ENCODE results near the gene KCNJ16. TPM values are rescaled to one million over a fixed set of nuclear protein-coding genes. Genes with fewer than 3 reads are reported as not detected.

The KCNJ16 gene
- total RNA-seq, 2 experiments from 2014 or later: not detected

GRCh38 chr17:70159980-70160379 is 85.0 kb downstream of the KCNJ16 start:
- H3K9me3 Mint-ChIP-seq: no peaks in the 10 kb centered on the region
- POLR2A ChIA-PET: no interaction called here
- DNase-seq: no peak
- no peaks in the 10 kb centered on the region for H3K4me1 Mint-ChIP-seq
- H3K36me3 Mint-ChIP-seq (ENCODE audit: low read depth): no peaks in the 10 kb centered on the region
- no peak overlapping the region for H3K4me3 Mint-ChIP-seq
- peaks cover 13% of the 10 kb centered on the region for H3K27me3 Mint-ChIP-seq
- H3K27ac Mint-ChIP-seq: no peak overlapping the region
- CTCF ChIA-PET: no interaction called here

GRCh38 chr17:70161519-70161918 is 86.5 kb downstream of the KCNJ16 start:
- no peak overlapping the region for H3K4me3 Mint-ChIP-seq
- POLR2A ChIA-PET: interaction anchor here (0.7 kb wide), 1 partner anchor 701 kb away, joined by 6 read pairs; no protein-coding TSS in a partner anchor
- no peaks in the 10 kb centered on the region for H3K4me1 Mint-ChIP-seq
- CTCF ChIA-PET: no interaction called here
- H3K27ac Mint-ChIP-seq: no peak overlapping the region
- peaks cover 21% of the 10 kb centered on the region for H3K27me3 Mint-ChIP-seq
- no peak for DNase-seq
- no peaks in the 10 kb centered on the region for H3K9me3 Mint-ChIP-seq
- H3K36me3 Mint-ChIP-seq (ENCODE audit: low read depth): no peaks in the 10 kb centered on the region

- ChIA-PET POLR2A (no interaction called here), CTCF (interaction anchor here (0.6 kb wide), 1 partner anchor 10 kb away, joined by 4 read pairs; no protein-coding TSS in a partner anchor)
- peaks cover 46% of the 10 kb centered on the region for H3K27me3 Mint-ChIP-seq
- no peak for DNase-seq
- peaks cover 14% of the 10 kb centered on the region for H3K4me1 Mint-ChIP-seq
- H3K27ac Mint-ChIP-seq: no peak overlapping the region
- H3K4me3 Mint-ChIP-seq: no peak overlapping the region
- H3K36me3 Mint-ChIP-seq (ENCODE audit: low read depth): no peaks in the 10 kb centered on the region
- H3K9me3 Mint-ChIP-seq: no peaks in the 10 kb centered on the region
These were observed 90.4 kb downstream of the KCNJ16 start for GRCh38 chr17:70165383-70165782.

GRCh38 chr17:70166615-70167014 is 91.6 kb downstream of the KCNJ16 start:
- H3K27me3 Mint-ChIP-seq: peaks cover 54% of the 10 kb centered on the region
- H3K4me3 Mint-ChIP-seq: no peak overlapping the region
- H3K36me3 Mint-ChIP-seq (ENCODE audit: low read depth): no peaks in the 10 kb centered on the region
- no peak overlapping the region for H3K27ac Mint-ChIP-seq
- no peaks in the 10 kb centered on the region for H3K9me3 Mint-ChIP-seq
- no peak for DNase-seq
- CTCF ChIA-PET: interaction anchor here (1.5 kb wide), 1 partner anchor 17 kb away, joined by 4 read pairs; no protein-coding TSS in a partner anchor
- H3K4me1 Mint-ChIP-seq: peaks cover 14% of the 10 kb centered on the region
- POLR2A ChIA-PET: no interaction called here

GRCh38 chr17:70168044-70168976 is 93.3 kb downstream of the KCNJ16 start:
- peak; percentile 24 for DNase-seq
- Mint-ChIP-seq H3K4me1 (peaks cover 14% of the 10 kb centered on the region), H3K4me3 (peak overlapping the region; percentile 65), H3K36me3 (ENCODE audit: low read depth) (no peaks in the 10 kb centered on the region), H3K27ac (no peak overlapping the region), H3K27me3 (peaks cover 64% of the 10 kb centered on the region), H3K9me3 (no peaks in the 10 kb centered on the region)
- POLR2A ChIA-PET: no interaction called here
- CTCF ChIA-PET: interaction anchor here (0.5 to 1.5 kb wide), 2 partner anchors 9 to 19 kb away, joined by 3 to 4 read pairs; no protein-coding TSS in a partner anchor

- peak; percentile 67 for DNase-seq
- peaks cover 65% of the 10 kb centered on the region for H3K27me3 Mint-ChIP-seq
- H3K27ac Mint-ChIP-seq: no peak within 1 kb of the TSS
- peak within 1 kb of the TSS; percentile 66 for H3K4me3 Mint-ChIP-seq
- ChIA-PET POLR2A (no interaction called here), CTCF (no interaction called here)
- no peaks in the 10 kb centered on the region for H3K36me3 Mint-ChIP-seq (ENCODE audit: low read depth)
- H3K4me1 Mint-ChIP-seq: peaks cover 14% of the 10 kb centered on the region
- H3K9me3 Mint-ChIP-seq: no peaks in the 10 kb centered on the region
These were observed 94.1 kb downstream of the KCNJ16 start, which contains the start of gene KCNJ2 for GRCh38 chr17:70168977-70169708. KCNJ2 (plus strand) TSS chr17:70169532; CDS start chr17:70175040, 5,508 bp downstream.

- ChIA-PET POLR2A (no interaction called here), CTCF (no interaction called here)
- Mint-ChIP-seq H3K9me3 (no peaks in the 10 kb centered on the region), H3K27me3 (peaks cover 65% of the 10 kb centered on the region), H3K4me3 (peak overlapping the region; percentile 66), H3K4me1 (peaks cover 14% of the 10 kb centered on the region), H3K36me3 (ENCODE audit: low read depth) (no peaks in the 10 kb centered on the region), H3K27ac (no peak overlapping the region)
- DNase-seq: no peak
These were observed 94.9 kb downstream of the KCNJ16 start for GRCh38 chr17:70169709-70170597.

GRCh38 chr17:70171159-70171558 is 96.1 kb downstream of the KCNJ16 start:
- Mint-ChIP-seq H3K27ac (no peak overlapping the region), H3K4me1 (peaks cover 14% of the 10 kb centered on the region), H3K9me3 (no peaks in the 10 kb centered on the region), H3K4me3 (no peak overlapping the region), H3K27me3 (peaks cover 60% of the 10 kb centered on the region), H3K36me3 (ENCODE audit: low read depth) (no peaks in the 10 kb centered on the region)
- POLR2A ChIA-PET: no interaction called here
- CTCF ChIA-PET: no interaction called here
- DNase-seq: no peak

- ChIA-PET POLR2A (no interaction called here), CTCF (no interaction called here)
- no peaks in the 10 kb centered on the region for H3K36me3 Mint-ChIP-seq (ENCODE audit: low read depth)
- no peak for DNase-seq
- no peak overlapping the region for H3K27ac Mint-ChIP-seq
- no peaks in the 10 kb centered on the region for H3K9me3 Mint-ChIP-seq
- peaks cover 52% of the 10 kb centered on the region for H3K27me3 Mint-ChIP-seq
- peaks cover 14% of the 10 kb centered on the region for H3K4me1 Mint-ChIP-seq
- H3K4me3 Mint-ChIP-seq: no peak overlapping the region
These were observed 97.4 kb downstream of the KCNJ16 start for GRCh38 chr17:70172449-70172848.

GRCh38 chr17:70172923-70173322 is 97.9 kb downstream of the KCNJ16 start:
- no peak for DNase-seq
- Mint-ChIP-seq H3K4me3 (no peak overlapping the region), H3K36me3 (ENCODE audit: low read depth) (no peaks in the 10 kb centered on the region), H3K9me3 (no peaks in the 10 kb centered on the region), H3K27ac (no peak overlapping the region), H3K27me3 (peaks cover 47% of the 10 kb centered on the region), H3K4me1 (peaks cover 14% of the 10 kb centered on the region)
- ChIA-PET POLR2A (no interaction called here), CTCF (no interaction called here)

- no peak overlapping the region for H3K27ac Mint-ChIP-seq
- H3K4me3 Mint-ChIP-seq: no peak overlapping the region
- CTCF ChIA-PET: no interaction called here
- POLR2A ChIA-PET: no interaction called here
- no peaks in the 10 kb centered on the region for H3K9me3 Mint-ChIP-seq
- peaks cover 39% of the 10 kb centered on the region for H3K27me3 Mint-ChIP-seq
- no peaks in the 10 kb centered on the region for H3K36me3 Mint-ChIP-seq (ENCODE audit: low read depth)
- peaks cover 8% of the 10 kb centered on the region for H3K4me1 Mint-ChIP-seq
- DNase-seq: no peak
These were observed 98.7 kb downstream of the KCNJ16 start for GRCh38 chr17:70173681-70174080.

- Mint-ChIP-seq H3K9me3 (no peaks in the 10 kb centered on the region), H3K4me1 (no peaks in the 10 kb centered on the region), H3K4me3 (no peak overlapping the region), H3K27me3 (no peaks in the 10 kb centered on the region), H3K36me3 (ENCODE audit: low read depth) (no peaks in the 10 kb centered on the region), H3K27ac (no peak overlapping the region)
- no peak for DNase-seq
- POLR2A ChIA-PET: no interaction called here
- CTCF ChIA-PET: no interaction called here
These were observed 106.4 kb downstream of the KCNJ16 start for GRCh38 chr17:70181376-70181775.

Measured in activated CD4-positive, alpha-beta T cell treated with anti-CD3 and anti-CD28 coated beads, Interleukin-2, amount 10 ng/mL, durations not matched to agents 7 days and 5 days (primary cell).